Colonic mucosa (tissue), 4 donors: ENCODE results near the gene EEA1. TPM values are rescaled to one million over a fixed set of nuclear protein-coding genes. Genes with fewer than 3 reads are reported as not detected.

Source experiments
- DNase-seq: peaks from one replicate; pipeline ENCODE4 v3.0.0-alpha.2; 2020
- H3K27ac ChIP-seq: fragments of 200-600 bp; one replicate; pipeline ENCODE4 v1.8.0; 2021
- H3K27me3 ChIP-seq: fragments of 200-600 bp; one replicate; pipeline ENCODE4 v1.8.0; 2021
- H3K36me3 ChIP-seq: fragments of 200-600 bp; one replicate; pipeline ENCODE4 v1.8.0; 2021
- H3K4me1 ChIP-seq: fragments of 200-600 bp; one replicate; pipeline ENCODE4 v1.8.0; 2021; ENCODE audit warnings: mild to moderate bottlenecking
- H3K4me3 ChIP-seq: fragments of 200-600 bp; one replicate; pipeline ENCODE4 v1.8.0; 2021
- H3K9ac ChIP-seq, 2 donors: one replicate each; pipeline ENCODE4 v1.7.0; 2013; ENCODE audit warnings: control low read depth in 2 of 2, low read depth in 2 of 2, low read length in 2 of 2
- H3K9me3 ChIP-seq: fragments of 200-600 bp; one replicate; pipeline ENCODE4 v1.8.0; 2021
- intact Hi-C: fragments of 100-400 bp; cut with DNase I; formaldehyde crosslinking; loops from one replicate; pipeline ENCODE4 v1.14.1; 2022
- total RNA-seq, 2 donors: library from RNA; stranded (reverse); fragmentation: NEBNext Ultra II Directional in 1 of 2; extraction: Animal tissue kit (Norgen Biotek cat#: 25700) in 1 of 2; gene quantifications; one replicate each; pipeline ENCODE4 v1.2.1, GENCODE V29; 2021
- TF ChIP-seq, protein P1 (sequence below): fragments of 200-600 bp; IDR thresholded peaks from one replicate; pipeline ENCODE4 v1.8.0; 2022; ENCODE audit warnings: antibody characterized with exemption, mild to moderate bottlenecking
- donor health status: healthy.
- donor health status: DM: no; HTN: no; CAD: no.
- donor health status: DM: no; HTN: no; CAD: no.

EEA1 gene
- total RNA-seq, 2 donors from 2014 or later, result 23.0 to 38.7 TPM

DNA sequence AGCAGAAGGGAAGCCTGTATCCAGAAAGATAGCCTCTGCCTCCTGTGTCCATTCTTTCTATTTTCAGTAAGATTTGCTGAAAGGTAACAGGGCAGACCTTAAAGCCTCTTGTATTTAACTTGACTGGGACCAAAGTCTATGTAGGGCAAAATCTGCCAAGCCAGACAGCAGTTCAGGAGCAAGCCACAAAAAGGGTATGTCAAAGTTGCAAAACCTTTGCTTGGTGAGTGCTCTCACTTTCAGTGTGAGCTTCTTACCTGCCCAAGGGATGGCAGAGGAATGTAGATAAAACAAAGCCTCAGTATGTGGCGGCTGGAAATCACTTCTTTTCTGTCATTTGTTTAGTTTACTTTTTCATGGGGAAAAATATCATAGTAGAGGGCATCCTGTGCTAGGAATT, 163.2 kb downstream of the EEA1 start:
- no peaks in the 10 kb centered on the region for H3K36me3 ChIP-seq
- DNase-seq, result no peak
- H3K27me3 ChIP-seq, result no peaks in the 10 kb centered on the region
- intact Hi-C loops, result no loop called here
- H3K9me3 ChIP-seq, result no peaks in the 10 kb centered on the region
- H3K4me3 ChIP-seq, result no peak overlapping the region
- no peak overlapping the region for H3K27ac ChIP-seq
- TF ChIP-seq, protein P1, sequence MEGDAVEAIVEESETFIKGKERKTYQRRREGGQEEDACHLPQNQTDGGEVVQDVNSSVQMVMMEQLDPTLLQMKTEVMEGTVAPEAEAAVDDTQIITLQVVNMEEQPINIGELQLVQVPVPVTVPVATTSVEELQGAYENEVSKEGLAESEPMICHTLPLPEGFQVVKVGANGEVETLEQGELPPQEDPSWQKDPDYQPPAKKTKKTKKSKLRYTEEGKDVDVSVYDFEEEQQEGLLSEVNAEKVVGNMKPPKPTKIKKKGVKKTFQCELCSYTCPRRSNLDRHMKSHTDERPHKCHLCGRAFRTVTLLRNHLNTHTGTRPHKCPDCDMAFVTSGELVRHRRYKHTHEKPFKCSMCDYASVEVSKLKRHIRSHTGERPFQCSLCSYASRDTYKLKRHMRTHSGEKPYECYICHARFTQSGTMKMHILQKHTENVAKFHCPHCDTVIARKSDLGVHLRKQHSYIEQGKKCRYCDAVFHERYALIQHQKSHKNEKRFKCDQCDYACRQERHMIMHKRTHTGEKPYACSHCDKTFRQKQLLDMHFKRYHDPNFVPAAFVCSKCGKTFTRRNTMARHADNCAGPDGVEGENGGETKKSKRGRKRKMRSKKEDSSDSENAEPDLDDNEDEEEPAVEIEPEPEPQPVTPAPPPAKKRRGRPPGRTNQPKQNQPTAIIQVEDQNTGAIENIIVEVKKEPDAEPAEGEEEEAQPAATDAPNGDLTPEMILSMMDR, result no peak
- no peaks in the 10 kb centered on the region for H3K4me1 ChIP-seq
- H3K9ac ChIP-seq, result no peak overlapping the region

DNA sequence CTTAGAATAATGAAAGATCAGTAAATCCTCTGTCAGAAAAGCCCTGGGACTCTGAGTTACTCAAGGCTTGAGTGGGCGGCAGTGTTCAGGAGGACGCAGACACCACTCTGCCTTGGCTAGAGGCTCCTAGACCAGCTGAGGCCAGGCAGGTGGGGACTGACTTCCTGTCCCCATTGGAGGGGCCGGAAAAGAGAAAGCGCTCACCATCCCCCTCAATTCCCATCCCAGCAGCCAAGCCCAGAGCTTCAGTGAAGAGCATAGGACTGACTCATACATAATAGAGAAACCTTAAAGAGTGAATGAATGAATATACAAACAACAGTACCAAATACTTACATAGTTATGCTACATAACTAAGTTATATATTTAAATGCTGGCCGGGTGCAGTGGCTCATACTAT, 164.3 kb downstream of the EEA1 start:
- Histone ChIP-seq H3K27me3 (no peaks in the 10 kb centered on the region), H3K27ac (no peak overlapping the region), H3K9ac (no peak overlapping the region), H3K36me3 (no peaks in the 10 kb centered on the region), H3K4me1 (no peaks in the 10 kb centered on the region), H3K4me3 (no peak overlapping the region), H3K9me3 (no peaks in the 10 kb centered on the region)
- TF ChIP-seq, protein P1, result no peak
- DNase-seq, result no peak
- intact Hi-C loops, result no loop called here

DNA sequence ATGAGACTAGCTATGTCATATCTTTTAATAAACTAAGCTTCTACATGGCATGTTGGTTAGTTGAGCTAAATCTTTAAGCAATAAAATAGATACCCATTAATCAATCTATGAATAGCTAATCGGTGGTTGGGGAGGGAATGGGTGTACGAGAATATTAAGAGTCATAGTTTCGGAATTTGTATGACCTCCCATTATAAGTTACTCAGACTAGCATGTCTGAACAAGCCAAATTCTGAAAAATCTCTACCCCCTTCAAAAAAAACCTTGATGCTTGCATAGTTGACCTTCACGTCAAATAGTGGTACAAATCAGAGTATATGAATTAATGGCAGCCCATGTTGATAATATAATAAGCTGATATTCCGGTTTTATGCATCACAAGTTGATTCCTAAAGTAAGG, 166.3 kb downstream of the EEA1 start:
- intact Hi-C loops, result no loop called here
- TF ChIP-seq, protein P1, result no peak
- Histone ChIP-seq H3K27me3 (no peaks in the 10 kb centered on the region), H3K4me3 (no peak overlapping the region), H3K4me1 (no peaks in the 10 kb centered on the region), H3K36me3 (no peaks in the 10 kb centered on the region), H3K9ac (no peak overlapping the region), H3K27ac (no peak overlapping the region), H3K9me3 (no peaks in the 10 kb centered on the region)
- DNase-seq, result no peak

DNA sequence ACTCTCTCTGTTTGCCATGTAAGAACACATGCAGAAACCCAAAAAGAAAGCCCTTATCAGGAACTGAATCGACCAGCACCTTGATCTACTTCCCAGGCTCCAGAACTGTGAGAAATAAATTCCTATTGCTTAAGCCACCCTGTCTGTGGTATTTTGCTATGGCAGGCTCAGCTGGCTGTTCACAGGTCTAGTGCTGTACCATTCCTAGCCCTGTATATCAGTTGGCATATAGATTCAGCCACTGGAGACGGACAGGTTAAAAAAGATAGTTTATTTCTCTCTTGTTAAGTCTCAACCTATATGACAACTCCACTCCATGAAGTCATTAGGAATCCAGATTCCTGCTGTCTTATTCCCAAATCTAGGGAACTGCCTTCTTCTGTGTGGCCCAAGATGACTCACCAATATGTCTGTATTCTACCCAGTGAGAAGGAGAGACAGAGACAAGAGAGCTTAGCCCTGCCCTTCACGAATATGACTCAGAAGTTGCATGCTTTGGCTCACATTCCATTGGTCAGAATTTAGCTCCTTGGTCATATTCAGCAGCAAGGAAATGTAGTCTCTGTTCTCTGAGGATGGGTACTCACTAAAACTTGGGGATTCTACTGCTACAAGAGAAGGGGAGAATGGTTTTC, 169.3 kb downstream of the EEA1 start:
- no peak overlapping the region for H3K4me3 ChIP-seq
- H3K9ac ChIP-seq, result no peak overlapping the region
- no peaks in the 10 kb centered on the region for H3K4me1 ChIP-seq
- DNase-seq, result no peak
- no peaks in the 10 kb centered on the region for H3K36me3 ChIP-seq
- H3K9me3 ChIP-seq, result no peaks in the 10 kb centered on the region
- TF ChIP-seq, protein P1, result no peak
- intact Hi-C loops, result no loop called here
- H3K27me3 ChIP-seq, result no peaks in the 10 kb centered on the region
- H3K27ac ChIP-seq, result no peak overlapping the region

DNA sequence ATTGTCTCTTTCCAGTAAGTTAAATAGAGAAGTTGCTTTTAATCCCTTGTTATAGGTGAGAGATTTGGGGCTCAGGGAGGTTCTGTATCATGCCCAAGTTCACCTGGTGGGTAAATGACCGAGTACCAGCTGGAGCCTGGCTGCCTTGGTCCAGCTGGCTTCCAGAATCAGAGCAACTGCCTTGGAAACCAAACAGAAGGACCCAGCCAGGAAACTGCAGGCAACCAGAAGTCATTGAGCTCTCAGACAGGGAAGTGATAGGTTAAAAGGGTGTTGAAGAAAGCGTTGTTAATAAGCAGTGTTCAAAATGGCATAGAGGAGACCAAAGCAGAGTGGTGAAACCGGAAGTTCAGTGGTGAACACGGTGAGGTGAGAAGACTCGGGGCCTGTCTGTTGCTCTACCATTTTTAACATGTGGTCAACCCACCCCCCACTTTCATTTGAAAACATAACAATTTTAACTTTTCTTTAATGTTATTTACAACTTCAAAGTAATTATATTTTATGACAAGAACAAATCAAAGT, 171.4 kb downstream of the EEA1 start:
- TF ChIP-seq, protein P1, result no peak
- no peaks in the 10 kb centered on the region for H3K27me3 ChIP-seq
- H3K4me3 ChIP-seq, result no peak overlapping the region
- no peak overlapping the region for H3K27ac ChIP-seq
- no peaks in the 10 kb centered on the region for H3K36me3 ChIP-seq
- H3K9ac ChIP-seq, result no peak overlapping the region
- H3K4me1 ChIP-seq, result no peaks in the 10 kb centered on the region
- no peak for DNase-seq
- intact Hi-C loops, result no loop called here
- H3K9me3 ChIP-seq, result no peaks in the 10 kb centered on the region
